ENCODE data around the gene TGFBR2.

The TGFBR2 gene

GRCh38 chr3:30634761-30635735 lies 28.6 kb downstream of the TGFBR2 start:
- DNase-seq (ENCODE audit: low read depth in 3 of 3, low spot score in 1 of 3), result no peak

GRCh38 chr3:30637310-30638219 lies 31.2 kb downstream of the TGFBR2 start:
- no peak for DNase-seq (ENCODE audit: low read depth in 3 of 3, low spot score in 1 of 3)

GRCh38 chr3:30638685-30639412 lies 32.4 kb downstream of the TGFBR2 start:
- DNase-seq (ENCODE audit: low read depth in 3 of 3, low spot score in 1 of 3), result no peak

- DNase-seq (ENCODE audit: low read depth in 3 of 3, low spot score in 1 of 3), result no peak
Observed at GRCh38 chr3:30639937-30640336, 33.5 kb downstream of the TGFBR2 start.

- DNase-seq (ENCODE audit: low read depth in 3 of 3, low spot score in 1 of 3), result no peak
Observed at GRCh38 chr3:30640851-30641250, 34.5 kb downstream of the TGFBR2 start.

- DNase-seq (ENCODE audit: low read depth in 3 of 3, low spot score in 1 of 3), result no peak
Observed at GRCh38 chr3:30641416-30642251, 35.2 kb downstream of the TGFBR2 start.

DNA sequence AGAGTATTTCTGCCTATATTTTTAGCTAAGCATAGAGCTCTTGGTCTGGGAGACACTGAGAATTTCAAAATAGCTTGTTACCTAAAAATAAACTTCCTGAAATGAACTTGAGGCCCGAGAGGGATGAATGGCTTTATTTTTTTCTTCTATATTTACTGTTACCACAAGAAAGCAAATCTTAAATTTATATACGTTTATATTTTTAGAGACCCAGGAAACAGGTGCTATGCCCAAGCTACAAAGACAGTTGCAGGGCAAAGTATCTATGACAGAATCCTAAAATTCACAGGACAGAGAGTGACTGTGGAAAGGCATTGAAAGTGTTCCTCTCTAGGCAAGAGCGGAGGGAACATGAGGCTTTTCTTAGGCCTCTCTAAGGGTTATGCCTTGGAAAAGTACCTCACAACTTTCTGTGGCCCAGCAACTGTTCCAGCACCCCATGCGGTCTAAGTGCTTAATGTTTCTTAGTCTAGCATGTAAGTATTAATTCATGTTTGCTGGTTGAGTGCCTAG lies 36.5 kb downstream of the TGFBR2 start:
- DNase-seq (ENCODE audit: low read depth in 3 of 3, low spot score in 1 of 3), result no peak

DNA sequence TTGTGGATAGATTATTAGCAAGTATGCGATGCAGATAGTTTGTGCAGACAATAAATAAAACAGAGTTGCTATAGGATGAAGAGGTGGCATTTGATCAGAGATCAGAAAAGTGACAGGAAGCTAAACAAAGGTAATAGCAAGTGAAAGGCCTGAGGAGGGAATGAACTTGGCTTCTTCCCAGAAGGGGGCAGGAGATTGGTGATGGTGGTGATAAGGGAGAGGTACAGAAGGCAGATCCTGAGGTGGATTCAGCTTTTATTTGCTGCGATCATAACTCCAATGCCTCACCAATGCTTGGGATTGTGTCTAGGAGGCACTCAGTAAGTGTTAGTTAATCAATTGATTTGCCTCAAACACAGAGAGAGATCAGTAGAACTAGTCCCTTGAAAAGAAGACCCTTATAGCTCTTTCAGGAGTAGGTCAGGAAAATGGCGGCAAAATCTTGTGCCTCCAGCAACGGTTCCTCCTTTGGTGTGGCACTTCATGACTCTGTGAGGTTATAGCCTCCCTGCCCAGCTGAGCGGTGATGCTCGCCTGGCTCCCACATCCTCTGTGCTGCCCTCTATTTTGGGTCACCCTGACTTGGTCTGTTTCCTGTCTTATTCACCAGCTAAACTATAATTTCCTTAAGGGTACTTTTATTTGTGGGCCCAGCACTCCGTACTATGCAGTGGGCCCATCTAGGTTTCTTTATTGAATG lies 37.5 kb downstream of the TGFBR2 start:
- DNase-seq (ENCODE audit: low read depth in 3 of 3, low spot score in 1 of 3), result no peak

GRCh38 chr3:30644615-30645014 lies 38.2 kb downstream of the TGFBR2 start:
- DNase-seq (ENCODE audit: low read depth in 3 of 3, low spot score in 1 of 3), result peak in 1 of 3 donors; percentile 48

- no peak for DNase-seq (ENCODE audit: low read depth in 3 of 3, low spot score in 1 of 3)
Observed at GRCh38 chr3:30645077-30645476, 38.7 kb downstream of the TGFBR2 start.

- no peak for DNase-seq (ENCODE audit: low read depth in 3 of 3, low spot score in 1 of 3)
Observed at GRCh38 chr3:30646181-30646876, 39.9 kb downstream of the TGFBR2 start.

DNA sequence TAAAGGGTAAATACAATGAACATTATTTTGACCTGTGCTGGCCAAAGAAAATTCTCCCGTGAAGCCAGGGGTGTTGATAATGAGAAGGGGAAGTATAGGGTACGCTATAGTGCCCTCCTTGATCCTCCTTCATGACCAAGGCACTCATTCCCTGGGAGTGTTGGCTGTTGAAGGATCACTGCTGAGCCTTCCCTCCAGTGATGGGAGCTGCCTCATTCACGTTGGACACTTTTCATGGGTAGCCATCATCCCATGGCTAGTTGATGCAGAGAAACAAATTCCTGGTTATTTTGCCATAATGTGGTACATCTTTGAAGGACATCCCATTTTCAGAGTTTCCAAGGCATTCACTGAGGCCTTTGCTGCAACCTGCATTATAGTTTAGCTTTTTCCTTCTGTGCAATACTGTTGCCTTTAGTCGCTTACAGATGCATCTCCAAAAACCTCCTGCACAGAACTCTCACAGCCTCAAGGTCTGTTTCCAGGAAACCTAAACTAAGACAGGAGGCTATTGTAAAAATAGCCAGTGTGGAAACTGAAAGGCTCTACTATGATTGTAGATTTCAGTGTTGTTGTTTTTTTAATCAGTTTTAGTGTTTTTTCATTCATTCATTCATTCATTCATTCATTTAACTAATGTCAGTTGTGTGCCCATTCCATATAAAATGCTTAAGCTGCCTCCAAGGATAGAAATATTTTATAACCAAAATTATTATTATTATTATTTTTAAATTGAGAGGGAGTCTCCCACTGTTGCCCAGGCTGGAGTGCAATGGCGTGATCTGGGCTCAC lies 40.8 kb downstream of the TGFBR2 start:
- DNase-seq (ENCODE audit: low read depth in 3 of 3, low spot score in 1 of 3), result no peak

- DNase-seq (ENCODE audit: low read depth in 3 of 3, low spot score in 1 of 3), result no peak
Observed at GRCh38 chr3:30648670-30649357, 42.4 kb downstream of the TGFBR2 start.

GRCh38 chr3:30649572-30650318 lies 43.3 kb downstream of the TGFBR2 start:
- DNase-seq (ENCODE audit: low read depth in 3 of 3, low spot score in 1 of 3), result no peak

- DNase-seq (ENCODE audit: low read depth in 3 of 3, low spot score in 1 of 3), result no peak
Observed at GRCh38 chr3:30650348-30650995, 44.1 kb downstream of the TGFBR2 start.

GRCh38 chr3:30654269-30654668 lies 47.9 kb downstream of the TGFBR2 start:
- DNase-seq (ENCODE audit: low read depth in 3 of 3, low spot score in 1 of 3), result no peak
